Measurements from ENCODE around the gene FOLR1. TPM values are rescaled to one million over a fixed set of nuclear protein-coding genes. Genes with fewer than 3 reads are reported as not detected.
A peak's percentile ranks its signal among the peaks of the same experiment; 100 is the strongest.

FOLR1 gene
- total RNA-seq, 2 experiments from 2014 or later, result not detected

DNA sequence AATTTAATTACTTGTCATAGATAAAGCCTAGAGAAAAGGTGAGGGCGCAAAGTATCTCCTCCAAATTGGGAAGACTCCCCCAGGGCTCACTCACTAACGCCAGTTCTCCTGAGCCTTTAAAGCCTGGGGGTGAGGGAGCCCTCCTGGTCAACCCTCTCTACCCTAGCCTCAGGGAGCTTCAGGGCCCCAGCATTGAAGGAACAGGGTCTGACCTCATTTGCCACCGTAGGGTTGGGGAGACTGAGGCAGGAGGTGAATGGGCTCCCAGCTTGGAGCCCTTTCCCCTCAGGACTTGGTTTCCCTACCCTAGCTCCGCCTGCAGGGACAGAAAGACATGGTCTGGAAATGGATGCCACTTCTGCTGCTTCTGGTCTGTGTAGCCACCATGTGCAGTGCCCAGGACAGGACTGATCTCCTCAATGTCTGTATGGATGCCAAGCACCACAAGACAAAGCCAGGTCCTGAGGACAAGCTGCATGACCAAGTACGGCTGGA is 26.4 kb downstream of the FOLR1 start:
- Mint-ChIP-seq H3K27ac (no peak overlapping the region), H3K9me3 (no peaks in the 10 kb centered on the region), H3K36me3 (ENCODE audit: low read depth) (no peaks in the 10 kb centered on the region), H3K27me3 (ENCODE audit: low read depth) (peaks cover 6% of the 10 kb centered on the region), H3K4me1 (ENCODE audit: low read depth) (peaks cover 9% of the 10 kb centered on the region), H3K4me3 (no peak overlapping the region)
- DNase-seq, result no peak
- CTCF ChIA-PET, result no interaction called here
- intact Hi-C loops (cut with micrococcal nuclease), result no loop called here

GRCh38 chr11:72220696-72221363 is 28.9 kb downstream of the FOLR1 start:
- Mint-ChIP-seq H3K27ac (no peak overlapping the region), H3K27me3 (ENCODE audit: low read depth) (peaks cover 3% of the 10 kb centered on the region), H3K4me3 (no peak overlapping the region), H3K36me3 (ENCODE audit: low read depth) (peaks cover 3% of the 10 kb centered on the region), H3K4me1 (ENCODE audit: low read depth) (peaks cover 16% of the 10 kb centered on the region), H3K9me3 (no peaks in the 10 kb centered on the region)
- intact Hi-C loops (cut with micrococcal nuclease), result loop anchor here (5.0 kb wide), 2 partner anchors 191 to 774 kb away; partner anchors contain the start of gene DHCR7
- no peak for DNase-seq
- CTCF ChIA-PET, result no interaction called here

GRCh38 chr11:72221386-72222075 is 29.6 kb downstream of the FOLR1 start:
- no peaks in the 10 kb centered on the region for H3K9me3 Mint-ChIP-seq
- no peak for DNase-seq
- peaks cover 4% of the 10 kb centered on the region for H3K36me3 Mint-ChIP-seq (ENCODE audit: low read depth)
- CTCF ChIA-PET, result interaction anchor here (1.1 to 1.7 kb wide), 5 partner anchors 16 to 210 kb away, joined by 3 to 8 read pairs (median 4); no protein-coding TSS in a partner anchor
- peaks cover 3% of the 10 kb centered on the region for H3K27me3 Mint-ChIP-seq (ENCODE audit: low read depth)
- no peak overlapping the region for H3K27ac Mint-ChIP-seq
- H3K4me1 Mint-ChIP-seq (ENCODE audit: low read depth), result peaks cover 20% of the 10 kb centered on the region
- no peak overlapping the region for H3K4me3 Mint-ChIP-seq
- intact Hi-C loops (cut with micrococcal nuclease), result loop anchor here (2.0 to 5.0 kb wide), 4 partner anchors 119 to 774 kb away; partner anchors contain the start of genes DHCR7, LAMTOR1, RNF121 and XNDC1N

- intact Hi-C loops (cut with micrococcal nuclease), result loop anchor here (2.0 to 5.0 kb wide), 4 partner anchors 119 to 775 kb away; partner anchors contain the start of genes DHCR7, LAMTOR1, RNF121 and XNDC1N
- peak overlapping the region; percentile 73 for H3K4me3 Mint-ChIP-seq
- peaks cover 4% of the 10 kb centered on the region for H3K36me3 Mint-ChIP-seq (ENCODE audit: low read depth)
- H3K27ac Mint-ChIP-seq, result peak overlapping the region; percentile 75
- CTCF ChIA-PET, result interaction anchor here (0.9 to 1.7 kb wide), 8 partner anchors 13 to 209 kb away, joined by 3 to 8 read pairs (median 4); no protein-coding TSS in a partner anchor
- H3K9me3 Mint-ChIP-seq, result no peaks in the 10 kb centered on the region
- peaks cover 3% of the 10 kb centered on the region for H3K27me3 Mint-ChIP-seq (ENCODE audit: low read depth)
- peaks cover 20% of the 10 kb centered on the region for H3K4me1 Mint-ChIP-seq (ENCODE audit: low read depth)
- no peak for DNase-seq
These were observed 30.4 kb downstream of the FOLR1 start for GRCh38 chr11:72222106-72222891.

DNA sequence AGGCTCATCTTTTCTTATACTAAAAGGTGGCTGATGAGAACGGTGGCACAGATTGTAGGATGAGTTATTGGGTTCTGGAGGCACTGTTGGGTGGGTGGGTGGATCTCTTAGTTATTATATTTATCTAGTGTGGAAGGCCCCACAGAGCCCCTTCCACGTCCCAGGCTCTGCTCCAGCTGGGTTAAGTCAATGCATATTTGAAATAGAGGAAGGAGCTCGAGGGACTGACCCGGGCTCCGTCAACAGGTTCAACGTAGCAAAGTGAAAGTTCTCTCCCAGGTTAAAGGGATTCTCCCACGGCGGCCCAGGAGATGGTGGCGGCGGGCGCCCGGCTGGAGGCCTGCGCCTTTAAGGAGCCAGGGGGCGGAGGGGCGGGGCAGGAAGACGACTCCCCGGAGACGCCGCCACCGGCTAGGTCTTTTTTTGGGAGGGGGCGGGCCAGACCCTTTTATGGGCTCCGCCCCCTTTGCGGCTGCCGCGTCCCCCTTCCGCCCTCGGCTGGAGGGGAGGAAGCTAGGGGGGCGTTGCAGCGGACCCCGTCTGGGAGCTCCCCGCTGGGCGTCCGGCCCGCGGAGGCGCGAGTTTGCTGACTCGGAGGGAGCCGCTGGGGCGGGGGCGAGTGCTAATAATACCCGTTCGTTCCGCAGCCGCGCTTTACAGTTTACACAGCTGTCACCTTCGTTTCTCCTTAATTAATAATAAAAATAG is 31.1 kb downstream of the FOLR1 start:
- Mint-ChIP-seq H3K4me1 (ENCODE audit: low read depth) (peaks cover 20% of the 10 kb centered on the region), H3K9me3 (no peaks in the 10 kb centered on the region), H3K36me3 (ENCODE audit: low read depth) (peaks cover 4% of the 10 kb centered on the region), H3K27ac (peak overlapping the region; percentile 75), H3K27me3 (ENCODE audit: low read depth) (peaks cover 3% of the 10 kb centered on the region), H3K4me3 (peak overlapping the region; percentile 73)
- CTCF ChIA-PET, result interaction anchor here (0.9 to 1.7 kb wide), 7 partner anchors 12 to 208 kb away, joined by 3 to 8 read pairs (median 4); no protein-coding TSS in a partner anchor
- peak; percentile 96 for DNase-seq
- intact Hi-C loops (cut with micrococcal nuclease), result loop anchor here (1.0 to 5.0 kb wide), 9 partner anchors 111 to 776 kb away; partner anchors contain the start of genes ANAPC15, CLPB, DHCR7 and LAMTOR1

DNA sequence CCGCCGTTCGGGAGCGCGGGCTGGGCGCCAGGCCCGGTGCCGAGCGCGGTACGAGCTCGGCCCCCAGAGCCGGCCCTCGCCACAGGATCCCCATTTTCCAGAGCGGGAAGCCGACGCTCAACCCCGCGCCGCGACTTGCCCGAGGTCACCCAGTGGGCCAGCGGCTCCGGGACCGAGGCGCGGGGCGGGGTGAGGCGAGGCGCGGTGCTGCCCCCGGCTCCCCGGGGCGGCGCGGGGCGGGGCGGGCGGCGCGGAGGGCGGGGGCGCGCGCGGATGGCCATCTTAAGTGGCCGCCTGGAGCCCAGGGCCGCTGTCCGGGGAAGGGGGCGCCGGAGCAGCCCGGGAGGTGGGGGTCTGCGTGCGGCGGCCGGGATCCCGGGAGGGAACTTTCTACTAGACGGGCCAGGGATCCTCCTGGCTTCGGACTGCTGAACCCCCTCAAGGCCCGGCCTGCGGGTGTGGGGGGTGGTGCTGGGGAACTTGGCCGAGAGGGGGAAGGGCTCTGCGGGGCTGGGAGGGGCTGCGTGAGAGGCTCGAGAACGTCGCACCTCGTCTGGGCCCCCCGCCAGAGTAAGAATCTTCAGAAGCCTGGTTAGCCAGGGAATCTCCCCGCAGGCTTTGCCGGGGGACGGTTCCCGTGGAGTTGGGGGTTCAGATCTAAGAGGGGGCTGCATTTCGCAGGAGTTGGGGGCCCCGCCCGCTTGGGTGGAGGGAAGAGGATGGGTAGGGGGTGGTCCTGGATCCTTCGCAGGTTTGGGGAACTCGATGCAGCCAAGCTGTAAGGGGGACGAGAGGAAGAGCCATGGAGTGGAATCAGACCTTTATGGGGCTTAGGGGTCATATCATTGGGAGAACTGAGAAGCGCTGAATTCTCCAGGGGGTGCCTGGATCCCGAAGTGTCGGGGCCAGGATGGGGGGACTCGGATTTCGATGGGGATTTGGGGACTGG is 31.9 kb downstream of the FOLR1 start:
- peaks cover 20% of the 10 kb centered on the region for H3K4me1 Mint-ChIP-seq (ENCODE audit: low read depth)
- H3K27me3 Mint-ChIP-seq (ENCODE audit: low read depth), result no peaks in the 10 kb centered on the region
- peak overlapping the region; percentile 88 for H3K27ac Mint-ChIP-seq
- CTCF ChIA-PET, result interaction anchor here (0.6 to 1.7 kb wide), 6 partner anchors 17 to 196 kb away, joined by 3 to 5 read pairs (median 4); no protein-coding TSS in a partner anchor
- intact Hi-C loops (cut with micrococcal nuclease), result loop anchor here (1.0 to 5.0 kb wide), 10 partner anchors 15 to 777 kb away; partner anchors contain the start of genes ANAPC15, CLPB, DHCR7 and LAMTOR1
- H3K9me3 Mint-ChIP-seq, result no peaks in the 10 kb centered on the region
- peak overlapping the region; percentile 92 for H3K4me3 Mint-ChIP-seq
- DNase-seq, result peak; percentile 63
- H3K36me3 Mint-ChIP-seq (ENCODE audit: low read depth), result peaks cover 4% of the 10 kb centered on the region

DNA sequence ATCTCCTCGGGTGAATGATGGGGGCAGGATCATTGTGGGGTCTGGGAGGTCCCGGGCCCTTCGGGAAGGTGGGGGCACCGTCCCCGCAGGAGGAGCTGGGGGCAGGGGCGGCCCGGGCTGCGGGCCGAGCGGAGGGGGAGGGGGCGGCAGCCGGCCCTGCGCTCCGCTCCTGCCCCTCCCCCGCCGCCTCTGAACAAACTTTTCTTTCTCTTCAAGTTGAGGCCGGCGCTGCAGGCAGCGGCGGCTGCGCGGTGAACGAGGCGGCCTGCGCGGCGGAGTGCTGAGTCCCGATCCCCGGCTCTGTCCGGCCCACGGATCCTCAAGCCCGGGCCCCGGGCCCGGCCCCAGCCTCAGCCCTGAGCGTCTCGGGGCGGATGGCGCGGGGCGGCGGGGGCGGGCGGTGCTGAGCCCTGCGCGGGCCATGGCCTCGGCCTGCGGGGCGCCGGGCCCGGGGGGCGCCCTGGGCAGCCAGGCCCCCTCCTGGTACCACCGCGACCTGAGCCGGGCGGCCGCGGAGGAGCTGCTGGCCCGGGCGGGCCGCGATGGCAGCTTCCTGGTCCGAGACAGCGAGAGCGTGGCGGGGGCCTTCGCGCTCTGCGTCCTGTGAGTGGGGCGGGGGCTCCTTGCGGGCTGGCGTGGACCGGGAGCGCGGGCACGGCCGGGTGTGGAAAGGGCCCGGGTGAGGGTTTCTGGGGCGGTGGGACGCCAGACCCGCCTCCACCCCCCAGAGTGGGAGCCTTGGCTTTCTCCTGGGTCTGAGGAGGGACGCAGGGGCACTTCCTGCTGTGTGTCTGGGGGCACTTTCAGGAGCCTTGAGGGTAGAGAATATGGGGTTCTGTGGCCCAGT is 32.8 kb downstream of the FOLR1 start, which contains the start of gene INPPL1:
TSS of gene INPPL1 (plus strand) at position 204 of the 847 bp plus-strand sequence. CDS start at position 422, 218 bp downstream.
- peaks cover 11% of the 10 kb centered on the region for H3K36me3 Mint-ChIP-seq (ENCODE audit: low read depth)
- H3K27me3 Mint-ChIP-seq (ENCODE audit: low read depth), result no peaks in the 10 kb centered on the region
- CTCF ChIA-PET, result interaction anchor here (0.6 to 1.7 kb wide), 4 partner anchors 18 to 206 kb away, joined by 3 to 4 read pairs (median 3); no protein-coding TSS in a partner anchor
- DNase-seq, result peak; percentile 50
- intact Hi-C loops (cut with micrococcal nuclease), result loop anchor here (2.0 to 5.0 kb wide), 3 partner anchors 14 to 777 kb away; partner anchors contain the start of gene DHCR7
- H3K4me1 Mint-ChIP-seq (ENCODE audit: low read depth), result peaks cover 20% of the 10 kb centered on the region
- no peaks in the 10 kb centered on the region for H3K9me3 Mint-ChIP-seq
- peak within 1 kb of the TSS; percentile 88 for H3K27ac Mint-ChIP-seq
- peak within 1 kb of the TSS; percentile 92 for H3K4me3 Mint-ChIP-seq

- intact Hi-C loops (cut with micrococcal nuclease), result loop anchor here (2.0 kb wide), 1 partner anchor 13 kb away; no protein-coding TSS in a partner anchor
- no peaks in the 10 kb centered on the region for H3K9me3 Mint-ChIP-seq
These were observed 33.5 kb downstream of the FOLR1 start for GRCh38 chr11:72225411-72225951.

DNA sequence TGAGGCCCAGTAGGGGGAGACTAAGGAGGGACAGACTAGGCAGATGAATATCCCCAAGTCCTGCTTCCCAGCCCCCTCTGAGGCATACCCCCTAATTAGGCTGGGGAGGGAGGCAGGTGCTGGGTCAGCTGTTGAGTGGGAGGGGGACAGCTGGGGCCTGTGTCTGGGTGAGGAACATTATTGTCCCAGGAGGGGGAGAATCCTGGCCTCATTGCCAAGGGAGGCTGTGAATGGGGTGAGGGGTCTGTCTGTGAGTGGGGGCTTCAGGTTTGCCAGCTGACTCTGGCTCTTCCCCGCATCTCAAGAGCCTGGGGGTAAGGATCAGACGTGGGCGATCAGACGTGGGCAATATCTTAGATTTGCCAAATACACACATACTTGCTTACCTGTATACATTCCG is 34.8 kb downstream of the FOLR1 start:
- no peaks in the 10 kb centered on the region for H3K27me3 Mint-ChIP-seq (ENCODE audit: low read depth)
- peaks cover 20% of the 10 kb centered on the region for H3K4me1 Mint-ChIP-seq (ENCODE audit: low read depth)
- H3K36me3 Mint-ChIP-seq (ENCODE audit: low read depth), result peaks cover 11% of the 10 kb centered on the region
- CTCF ChIA-PET, result interaction anchor here (1.0 to 1.1 kb wide), 2 partner anchors 11 to 44 kb away, joined by 3 to 4 read pairs; no protein-coding TSS in a partner anchor
- no peak overlapping the region for H3K27ac Mint-ChIP-seq
- no peak overlapping the region for H3K4me3 Mint-ChIP-seq
- DNase-seq, result no peak
- intact Hi-C loops (cut with micrococcal nuclease), result no loop called here
- no peaks in the 10 kb centered on the region for H3K9me3 Mint-ChIP-seq

More at GRCh38 chr11:72225411-72225951, 33.5 kb downstream of the FOLR1 start:
- CTCF ChIA-PET, result interaction anchor here (0.6 to 1.7 kb wide), 4 partner anchors 42 to 205 kb away, joined by 3 to 4 read pairs (median 4); no protein-coding TSS in a partner anchor
- Mint-ChIP-seq H3K27me3 (ENCODE audit: low read depth) (no peaks in the 10 kb centered on the region), H3K36me3 (ENCODE audit: low read depth) (peaks cover 11% of the 10 kb centered on the region), H3K4me3 (peak overlapping the region; percentile 78), H3K27ac (peak overlapping the region; percentile 65), H3K4me1 (ENCODE audit: low read depth) (peaks cover 20% of the 10 kb centered on the region)
- DNase-seq, result peak; percentile 32
